GM21825 (cell line): ENCODE results near the gene VASH2.
"Not testable (repeated sequence)": the region's sequence is repeated elsewhere in the genome, so short reads cannot be mapped to it uniquely, and the experiment has no call there.

Experiments used
- ATAC-seq: cut with Tn5 transposase; IDR thresholded peaks from one replicate; pipeline ENCODE4 v1.9.1; 2021; ENCODE audit warnings: mild to moderate bottlenecking, moderate library complexity; ENCODE audit not compliant: unreplicated experiment

The VASH2 gene

DNA sequence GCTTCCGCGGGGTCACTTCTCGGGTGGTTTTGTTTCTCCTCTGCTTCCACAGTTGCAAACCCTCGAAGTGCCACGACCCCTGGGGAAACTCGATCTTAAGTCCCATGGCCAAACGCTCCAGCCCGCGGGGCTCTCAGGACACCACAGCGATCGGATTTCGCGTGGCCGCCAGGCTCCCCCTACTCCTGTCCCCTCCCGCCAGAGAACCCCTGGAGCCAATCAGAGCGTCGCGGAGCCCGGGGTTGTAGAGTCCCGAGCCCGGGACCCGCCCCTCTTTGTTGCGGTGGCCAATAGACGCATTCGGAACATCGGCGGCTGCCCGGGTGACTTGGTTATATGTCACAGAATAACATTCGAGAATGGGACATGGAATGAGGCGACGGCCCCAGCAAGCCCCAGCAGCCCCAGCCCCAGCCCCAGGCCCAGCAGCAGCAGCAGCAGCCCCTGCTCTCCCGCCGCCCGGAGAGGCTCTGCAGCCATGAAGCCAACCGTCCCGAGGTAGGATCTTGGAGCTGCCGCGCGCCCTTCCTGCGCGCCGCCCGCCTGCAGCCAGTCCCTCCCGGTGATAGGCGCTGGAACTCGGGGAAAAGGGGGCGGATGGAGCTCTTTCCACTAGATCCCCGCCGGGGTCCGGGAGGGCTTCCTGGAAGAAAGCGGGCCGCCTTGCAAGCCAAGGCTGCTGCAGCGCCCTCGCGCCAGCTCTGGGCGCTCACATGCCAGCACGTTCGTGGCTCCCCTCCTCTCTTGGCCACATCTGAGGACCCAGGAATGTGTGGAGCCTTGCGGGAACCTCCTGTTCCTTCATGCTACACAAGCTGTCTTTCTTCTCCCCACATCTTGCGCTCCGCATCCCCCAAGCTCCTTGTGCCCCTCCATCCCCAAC lies at the start of gene VASH2:
VASH2 (plus strand) TSS at position 299 of the 883 bp plus-strand sequence. CDS start 1,002 bp downstream, outside the sequence.
- peak; percentile 95 for ATAC-seq

DNA sequence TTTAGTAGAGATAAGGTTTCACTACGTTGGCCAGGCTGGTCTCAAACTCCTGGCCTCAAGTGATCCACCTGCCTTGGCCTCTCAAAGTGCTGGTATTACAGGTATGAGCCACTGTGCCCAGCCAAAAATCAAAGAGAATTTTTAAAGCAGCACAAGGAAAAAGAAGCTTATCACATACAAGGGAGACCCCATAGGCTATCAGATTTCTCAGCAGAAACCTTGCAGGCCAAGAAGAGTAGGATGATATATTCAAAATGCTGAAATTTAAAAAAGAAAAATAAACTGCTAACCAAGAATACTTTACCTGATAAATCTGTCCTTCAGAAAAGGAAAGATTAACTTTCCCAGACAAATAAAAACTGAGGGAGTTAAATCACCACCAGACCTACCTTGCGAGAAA lies 49.1 kb upstream of the VASH2 start:
- no peak for ATAC-seq

DNA sequence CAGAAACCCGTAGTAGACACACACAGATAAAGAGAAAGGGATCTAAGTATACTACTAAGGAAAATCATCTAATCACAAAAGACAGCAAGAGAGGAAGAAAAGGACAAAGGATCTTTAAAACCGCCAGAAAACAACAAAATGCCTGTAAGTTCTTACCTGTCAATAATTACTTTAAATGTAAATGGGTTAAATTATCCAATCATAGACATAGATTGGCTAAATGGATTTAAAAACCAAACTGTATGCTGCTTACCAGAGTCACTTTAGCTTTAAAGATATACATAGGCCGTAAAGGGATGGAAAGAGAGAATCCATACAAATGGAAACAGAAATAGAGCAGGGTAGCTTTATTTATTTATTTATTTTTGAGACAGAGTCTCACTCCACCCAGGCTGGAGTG lies 48.3 kb upstream of the VASH2 start:
- no peak for ATAC-seq

DNA sequence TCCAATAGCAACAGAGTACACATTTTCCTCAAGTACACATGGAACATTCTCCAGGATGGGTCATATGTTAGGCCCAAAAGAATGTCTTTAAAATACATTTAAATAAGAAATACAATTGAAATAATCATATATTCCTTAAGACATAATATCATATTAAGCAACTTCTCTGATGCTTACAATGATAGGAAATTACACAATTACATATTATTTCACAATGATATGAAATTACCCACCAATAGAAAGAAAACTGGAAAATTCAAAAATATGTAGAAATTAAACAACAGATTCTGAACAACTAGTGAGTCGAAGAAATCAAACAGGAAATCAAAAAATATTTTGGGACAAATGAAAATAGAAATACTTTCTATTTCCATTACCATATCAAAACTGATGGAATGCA lies 46.7 kb upstream of the VASH2 start:
- no peak for ATAC-seq

DNA sequence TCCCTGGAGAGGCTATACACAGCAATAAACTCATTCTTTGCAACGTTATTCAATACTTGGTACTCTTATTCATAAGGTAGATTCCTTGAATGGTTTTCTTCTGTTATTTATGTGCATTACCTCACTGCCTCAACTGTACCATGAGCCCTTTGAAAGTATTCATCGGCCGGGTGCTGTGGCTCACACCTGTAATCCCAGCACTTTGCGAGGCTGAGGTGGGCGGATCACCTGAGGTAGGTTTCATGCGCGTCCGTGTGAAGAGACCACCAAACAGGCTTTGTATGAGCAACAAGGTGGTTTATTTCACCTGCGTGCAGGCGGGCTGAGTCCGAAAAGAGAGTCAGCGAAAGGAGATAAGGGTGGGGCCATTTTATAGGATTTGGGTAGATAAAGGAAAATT lies 42.3 kb upstream of the VASH2 start:
- not testable (repeated sequence) for ATAC-seq

DNA sequence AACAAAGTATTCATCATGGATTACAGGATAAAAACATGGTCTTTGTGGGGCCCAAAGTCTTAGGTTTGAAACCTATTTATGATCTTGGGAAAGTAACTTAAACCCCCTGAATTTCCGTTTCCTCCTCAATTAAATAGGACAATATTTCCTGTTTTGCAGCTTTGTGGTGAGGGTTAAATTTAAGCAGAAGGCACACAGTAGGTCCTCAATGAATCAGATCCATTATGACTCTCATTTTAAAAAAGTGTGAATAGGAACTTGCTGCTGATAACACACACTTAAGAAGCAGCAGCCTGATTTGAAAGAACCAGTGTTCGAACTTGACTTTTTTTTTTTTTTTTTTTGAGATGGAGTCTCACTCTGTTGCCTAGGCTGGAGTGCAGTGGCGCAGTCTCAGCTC lies 41.4 kb upstream of the VASH2 start:
- no peak for ATAC-seq

DNA sequence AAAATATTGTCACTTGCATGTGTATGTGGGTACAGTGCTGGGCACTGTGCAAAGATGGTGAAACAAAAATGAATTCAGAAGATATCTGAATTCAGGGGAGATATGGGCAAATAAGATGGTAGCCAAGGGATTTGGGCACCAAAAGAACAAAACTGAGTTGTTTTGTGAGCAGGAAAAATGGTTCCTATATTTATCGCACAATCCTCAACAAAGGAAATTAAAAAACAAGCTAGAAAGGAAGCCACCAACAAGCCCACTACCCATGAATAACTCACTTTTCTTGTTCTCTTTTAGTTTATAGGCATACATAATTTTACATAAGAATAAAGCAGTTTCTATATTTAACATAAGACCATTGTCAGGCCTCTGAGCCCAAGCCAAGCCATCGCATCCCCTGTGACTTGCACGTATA lies 40.7 kb upstream of the VASH2 start:
- ATAC-seq = no peak

DNA sequence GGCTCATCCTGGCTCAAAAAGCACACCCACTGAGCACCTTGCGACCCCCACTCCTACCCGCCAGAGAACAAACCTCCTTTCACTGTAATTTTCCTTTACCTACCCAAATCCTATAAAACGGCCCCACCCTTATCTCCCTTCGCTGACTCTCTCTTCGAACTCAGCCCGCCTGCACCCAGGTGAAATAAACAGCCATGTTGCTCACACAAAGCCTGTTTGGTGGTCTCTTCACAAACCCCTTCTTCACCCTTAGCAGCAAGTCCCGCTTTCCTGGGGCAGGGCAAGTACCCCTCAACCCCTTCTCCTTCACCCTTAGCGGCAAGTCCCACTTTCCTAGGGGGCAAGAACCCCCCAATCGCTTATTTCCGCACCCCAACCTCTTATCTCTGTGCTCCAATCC lies 40.1 kb upstream of the VASH2 start:
- not testable (repeated sequence) for ATAC-seq

DNA sequence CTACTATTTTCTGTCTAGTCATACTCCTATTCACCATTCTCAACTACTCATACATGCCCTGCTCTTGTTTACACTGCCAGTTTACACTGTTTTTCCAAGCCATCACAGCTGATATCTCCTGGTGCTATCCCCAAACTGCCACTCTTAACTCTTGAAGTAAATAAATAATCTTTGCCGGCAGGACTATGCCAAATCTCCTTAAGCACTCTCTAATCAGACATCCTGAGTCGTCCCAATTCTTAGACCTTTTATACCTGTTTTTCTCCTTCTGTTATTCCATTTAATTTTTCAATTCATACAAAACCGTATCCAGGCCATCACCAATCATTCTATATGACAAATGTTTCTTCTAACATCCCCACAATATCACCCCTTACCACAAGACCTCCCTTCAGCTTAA lies 36.7 kb upstream of the VASH2 start:
- not testable (repeated sequence) for ATAC-seq

DNA sequence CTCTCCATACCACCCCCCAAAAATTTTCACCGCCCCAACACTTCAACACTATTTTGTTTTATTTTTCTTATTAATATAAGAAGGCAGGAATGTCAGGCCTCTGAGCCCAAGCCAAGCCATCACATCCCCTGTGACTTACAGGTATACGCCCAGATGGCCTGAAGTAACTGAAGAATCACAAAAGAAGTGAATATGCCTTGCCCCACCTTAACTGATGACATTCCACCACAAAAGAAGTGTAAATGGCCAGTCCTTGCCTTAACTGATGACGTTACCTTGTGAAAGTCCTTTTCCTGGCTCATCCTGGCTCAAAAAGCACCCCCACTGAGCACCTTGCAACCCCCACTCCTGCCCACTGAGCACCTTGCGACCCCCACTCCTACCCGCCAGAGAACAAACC lies 36.2 kb upstream of the VASH2 start:
- not testable (repeated sequence) for ATAC-seq

DNA sequence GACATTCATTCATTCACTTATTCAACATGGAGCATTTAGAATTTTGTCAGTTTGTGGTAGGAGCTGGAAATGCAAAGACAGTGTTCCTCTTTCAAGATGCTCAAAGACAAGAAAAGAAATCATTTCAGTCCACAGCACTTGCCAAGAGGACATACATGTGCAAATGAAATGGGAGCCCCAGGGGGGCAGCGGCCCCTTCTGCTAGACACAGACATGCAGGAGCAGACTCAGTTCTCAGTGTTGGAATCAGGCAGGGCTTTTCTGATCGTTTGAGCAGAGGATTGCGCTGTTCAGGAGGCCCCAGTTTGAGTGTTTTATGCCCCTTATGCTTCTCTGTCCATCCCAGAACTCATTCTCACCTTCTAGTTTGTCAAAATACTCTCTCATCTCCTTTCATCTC lies 35.6 kb upstream of the VASH2 start:
- no peak for ATAC-seq

DNA sequence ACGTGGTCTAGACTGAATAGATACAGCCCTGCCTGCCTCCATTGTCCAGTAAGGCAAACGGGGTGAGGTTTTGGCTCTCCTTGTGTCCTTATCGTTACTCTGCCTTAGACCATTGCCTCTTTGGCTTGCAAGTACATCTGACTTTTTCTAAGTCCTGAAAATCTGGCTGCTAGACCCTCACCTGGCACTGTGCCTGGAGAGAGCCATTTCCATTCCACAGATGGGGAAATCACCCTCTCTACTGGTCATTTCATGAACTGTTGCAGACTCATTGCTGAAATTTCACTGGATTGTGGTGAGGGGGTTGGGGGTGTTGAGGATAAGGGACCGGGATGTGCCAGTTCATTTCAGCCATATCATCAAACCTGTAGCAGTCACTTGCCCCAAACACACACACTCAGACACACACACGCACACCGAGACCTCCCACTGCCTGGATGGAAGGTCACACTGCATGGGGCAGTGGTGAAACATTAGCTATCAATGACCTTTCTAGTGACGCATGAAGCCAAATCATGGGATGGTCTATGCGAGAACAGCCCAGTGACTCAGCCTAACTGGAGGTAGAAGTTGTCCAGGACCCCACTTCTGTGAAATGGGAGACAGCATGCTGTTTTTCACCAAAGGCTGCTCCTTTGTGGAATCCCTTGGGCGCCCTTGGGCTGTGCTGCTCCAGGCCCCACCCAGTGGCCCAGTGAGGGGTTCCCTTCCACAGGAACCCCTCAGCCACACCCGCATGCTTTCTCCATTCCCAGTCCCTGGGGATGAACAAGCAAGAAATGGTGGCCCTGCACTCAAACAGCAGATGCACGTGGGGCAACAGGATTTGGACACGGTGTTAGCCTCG lies 34.9 kb upstream of the VASH2 start:
- ATAC-seq = no peak

DNA sequence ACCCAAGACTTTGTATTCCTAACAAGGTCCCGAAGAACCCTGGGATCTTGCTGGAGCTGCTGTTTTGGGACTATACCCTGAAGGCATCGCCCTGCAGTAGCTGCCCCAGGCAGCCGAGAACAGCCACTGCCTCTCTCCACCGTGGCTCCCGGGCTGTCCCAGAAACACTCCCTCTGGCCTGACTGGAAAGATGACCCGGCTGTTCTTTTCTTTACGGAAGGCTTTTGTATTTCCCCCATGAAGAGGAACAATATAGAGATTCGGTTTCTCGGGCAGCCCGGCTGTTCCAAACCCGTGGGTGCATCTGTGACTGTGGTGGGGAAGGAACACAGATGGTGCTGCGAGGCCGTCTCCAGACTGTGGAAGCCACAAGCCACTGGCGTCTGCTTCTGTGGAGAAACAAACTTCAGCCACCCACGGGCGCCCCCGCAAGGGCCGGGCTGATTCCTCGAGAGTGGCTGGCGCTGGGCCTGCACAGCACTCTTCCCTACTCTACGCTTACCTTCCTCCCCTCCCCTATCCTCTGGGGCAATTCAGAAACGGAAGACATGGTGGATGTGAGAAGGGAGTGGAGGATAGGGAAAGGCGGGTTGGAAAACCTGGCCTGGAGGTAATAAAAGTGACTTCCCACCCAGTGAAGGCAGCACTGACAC lies 33.7 kb upstream of the VASH2 start:
- ATAC-seq = no peak

DNA sequence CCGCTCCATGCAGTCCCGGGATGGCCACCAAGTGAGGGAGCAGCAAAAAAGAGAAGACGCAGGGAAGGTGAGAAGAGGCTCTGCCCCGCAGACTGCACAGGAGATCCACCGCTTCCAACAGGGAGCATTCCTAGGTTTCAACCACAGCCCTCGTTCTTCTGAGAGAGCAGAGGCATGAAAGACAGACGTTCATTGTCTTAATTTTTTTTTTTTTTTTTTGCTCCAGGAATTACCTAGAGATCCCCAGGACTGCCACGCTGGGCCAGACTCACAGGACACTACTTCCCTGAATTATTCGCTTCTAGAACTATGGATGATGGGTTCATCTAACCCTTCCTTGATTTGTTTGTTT lies 33.2 kb upstream of the VASH2 start:
- ATAC-seq = no peak

DNA sequence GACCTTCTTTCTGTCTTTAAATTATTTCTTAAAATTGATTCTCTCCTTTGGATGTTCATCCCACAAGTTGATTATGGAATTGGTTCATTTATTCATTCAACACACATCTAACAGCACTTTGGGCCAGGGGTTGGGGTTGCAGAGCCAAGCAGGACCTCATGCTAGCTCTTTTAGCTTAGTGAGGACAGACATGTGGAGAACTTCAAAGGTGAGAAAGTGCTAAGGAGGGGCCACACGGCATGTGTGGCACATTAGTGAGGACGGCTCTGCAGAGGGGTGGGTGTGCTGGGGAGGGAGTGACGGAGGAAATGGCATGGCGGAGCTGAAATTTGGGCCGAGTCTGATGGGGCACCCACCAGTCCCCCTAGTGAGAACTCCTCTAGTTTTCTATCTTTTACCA lies 32.5 kb upstream of the VASH2 start:
- ATAC-seq = no peak

DNA sequence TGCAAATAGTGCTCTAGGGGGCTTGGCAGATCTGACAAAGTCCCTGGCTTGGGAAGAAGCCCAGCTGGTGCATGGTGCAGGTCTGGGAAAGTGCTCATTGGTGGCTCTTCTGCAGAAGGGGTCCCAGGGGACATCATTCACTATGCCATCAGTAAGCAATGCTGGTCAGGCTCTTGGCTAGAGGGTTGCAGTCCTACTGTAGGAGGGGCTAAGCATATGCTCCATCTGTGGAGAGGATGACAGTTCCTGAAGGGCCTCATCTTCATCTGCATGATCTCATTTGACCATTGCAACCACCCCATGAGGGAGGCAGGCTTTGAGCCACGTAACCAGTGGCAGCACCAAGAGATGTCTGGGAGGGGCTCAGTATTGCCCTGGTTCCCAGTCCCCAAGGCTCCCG lies 31.5 kb upstream of the VASH2 start:
- no peak for ATAC-seq

DNA sequence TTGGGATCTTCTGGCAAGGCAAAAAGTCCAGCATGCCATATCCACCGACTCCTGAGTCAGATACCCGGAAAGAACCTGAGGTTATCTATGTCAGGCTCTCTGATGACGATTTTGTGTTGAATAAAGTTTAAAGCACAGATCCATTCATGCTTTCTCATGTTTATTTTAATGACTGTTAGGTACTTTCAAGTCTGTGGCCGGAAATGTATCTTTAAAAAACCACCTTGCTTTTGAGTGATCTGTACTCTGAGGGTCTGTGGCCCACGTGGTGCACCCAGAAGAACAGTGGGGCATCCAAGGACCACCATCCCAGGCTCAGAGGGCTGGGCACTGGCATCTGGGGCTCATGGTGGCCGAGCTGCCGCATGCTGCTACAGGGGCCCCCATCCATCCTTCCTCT lies 30.1 kb upstream of the VASH2 start:
- no peak for ATAC-seq

DNA sequence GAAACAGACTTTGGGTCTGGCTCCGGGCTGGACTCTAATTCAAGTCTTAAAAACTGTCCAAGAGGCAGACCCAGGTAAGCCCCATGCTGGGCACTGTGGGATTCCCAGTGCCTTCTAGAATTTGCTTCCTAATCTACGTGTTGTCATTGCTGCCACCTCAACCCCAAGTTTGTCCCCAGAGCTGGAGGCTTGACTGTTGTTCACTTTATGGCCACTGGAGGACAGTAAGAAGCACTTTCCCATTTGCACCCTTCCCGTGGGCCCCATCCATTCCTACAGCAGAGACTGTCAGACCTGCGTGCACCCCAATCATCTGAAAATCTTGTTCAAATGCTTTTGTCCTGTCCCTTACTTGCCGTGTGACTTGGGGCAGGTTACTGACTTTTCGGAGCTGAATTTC lies 29.4 kb upstream of the VASH2 start:
- no peak for ATAC-seq

DNA sequence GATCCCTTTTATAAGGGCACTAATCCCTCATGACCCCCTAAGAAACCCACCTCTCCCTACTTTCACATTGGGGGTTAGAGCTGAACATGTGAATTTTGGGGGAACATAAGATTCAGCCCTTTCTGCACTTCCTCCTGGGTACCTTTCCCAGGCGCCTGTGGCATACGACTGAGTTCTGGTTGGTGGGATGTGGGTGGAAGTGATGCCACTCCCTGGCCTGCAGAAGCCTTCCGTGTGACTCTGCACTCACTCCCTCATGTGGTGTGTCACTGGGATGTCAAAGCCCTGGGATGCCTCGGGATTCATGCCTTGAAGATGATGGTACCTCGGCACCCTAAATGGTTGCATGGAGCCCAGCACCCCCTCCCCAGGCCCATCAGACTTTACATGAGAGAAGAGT lies 28.3 kb upstream of the VASH2 start:
- no peak for ATAC-seq

DNA sequence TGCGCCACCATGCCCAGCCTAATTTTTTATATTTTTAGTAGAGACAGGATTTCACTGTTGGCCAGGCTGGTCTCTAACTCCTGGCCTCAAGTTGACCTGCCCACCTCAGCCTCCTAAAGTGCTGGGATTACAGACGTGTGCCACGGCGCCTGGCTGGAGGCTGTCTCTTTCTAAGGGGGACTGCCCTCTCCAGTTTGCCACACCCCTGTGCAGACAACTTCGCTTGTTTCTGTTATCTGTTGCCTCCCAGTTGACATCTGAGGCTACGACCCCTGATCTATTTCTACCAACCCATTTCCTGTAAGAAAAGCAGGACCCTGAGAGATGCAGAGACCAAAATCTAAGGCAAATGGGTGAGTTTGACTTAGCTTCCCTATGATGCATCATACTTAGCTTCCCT lies 24.0 kb upstream of the VASH2 start:
- no peak for ATAC-seq
